ENCODE data around the gene FIZ1.
A peak's percentile ranks its signal among the peaks of the same experiment; 100 is the strongest.

FIZ1 gene

DNA sequence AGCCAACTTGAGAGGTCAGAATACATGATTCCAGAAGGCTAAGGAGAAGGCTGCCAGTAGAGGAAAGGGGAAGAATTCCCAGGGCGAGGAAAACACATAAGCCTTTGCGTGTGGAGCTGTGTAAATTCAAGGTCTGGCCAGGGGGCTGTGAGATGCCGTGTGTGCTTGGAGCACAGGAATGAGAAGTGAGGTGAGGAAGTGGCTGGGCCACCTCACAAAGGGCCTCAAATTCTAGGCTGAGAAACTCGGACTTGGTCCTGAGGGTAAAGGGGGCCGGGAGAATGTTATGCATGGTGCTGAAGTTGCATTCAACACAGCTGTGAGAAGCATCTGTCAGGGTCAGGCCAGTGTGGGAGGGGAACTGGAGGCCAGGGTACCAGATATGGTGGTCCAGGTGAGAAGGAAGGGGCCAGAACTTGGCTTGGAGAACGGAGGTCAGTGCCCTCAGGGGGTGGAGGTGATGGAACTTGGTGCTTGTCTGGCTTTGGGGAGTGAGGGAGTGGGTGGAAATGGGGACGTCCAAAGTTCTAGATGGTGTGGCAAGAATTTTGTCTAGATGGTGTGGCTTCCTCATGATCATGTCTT, 36.6 kb upstream of the FIZ1 start:
- DNase-seq: no peak

GRCh38 chr19:55635334-55635717, 36.0 kb upstream of the FIZ1 start:
- DNase-seq: peak; percentile 36

- DNase-seq: no peak
Observed at GRCh38 chr19:55633861-55634260, 34.5 kb upstream of the FIZ1 start.

GRCh38 chr19:55632463-55632834, 33.1 kb upstream of the FIZ1 start:
- peak; percentile 94 for DNase-seq

GRCh38 chr19:55626350-55626749, 27.0 kb upstream of the FIZ1 start:
- DNase-seq: peak; percentile 86

GRCh38 chr19:55625004-55625326, 25.6 kb upstream of the FIZ1 start:
- no peak for DNase-seq

DNA sequence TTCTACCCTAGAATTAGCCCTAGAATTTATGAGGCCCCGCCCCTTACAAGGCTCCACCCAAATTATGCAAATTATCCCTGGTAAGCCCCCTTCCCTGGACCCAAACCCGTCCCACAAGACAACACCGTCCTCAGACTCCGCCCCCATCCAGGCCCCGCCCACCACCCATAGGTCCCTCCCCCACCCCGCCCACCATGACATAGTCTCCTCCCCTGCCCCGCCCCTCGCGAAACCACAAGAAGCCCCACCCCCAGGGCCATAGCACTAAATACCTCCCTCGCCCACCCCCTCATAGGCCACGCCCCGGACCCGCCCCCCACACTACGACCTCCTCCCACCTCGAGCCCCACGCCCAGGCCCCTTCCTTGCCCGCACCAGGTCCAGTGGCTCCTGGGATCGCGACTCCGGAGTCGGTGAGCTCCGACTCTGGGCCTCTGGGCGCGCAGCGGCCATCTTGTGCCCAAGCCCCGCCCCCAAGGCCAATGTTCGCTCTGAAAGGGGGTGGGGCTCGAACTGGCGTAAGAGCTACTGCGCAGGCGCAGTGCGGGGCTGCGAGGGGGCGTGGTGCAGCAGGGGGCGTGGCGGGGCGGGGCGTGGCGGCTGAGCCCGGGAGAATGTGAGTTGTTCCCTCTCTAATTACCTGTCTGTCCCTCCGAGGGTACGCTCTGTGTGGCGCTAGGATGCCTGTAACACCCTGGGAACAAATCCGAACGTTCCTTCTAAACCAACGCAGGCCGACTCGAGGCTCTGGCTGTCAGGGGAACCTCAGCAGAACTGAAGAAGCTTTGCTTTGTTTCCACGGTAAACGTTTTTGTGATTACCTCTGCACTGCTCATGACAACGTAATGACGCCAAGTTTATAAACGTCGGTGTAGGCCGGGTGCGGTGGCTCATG, 25.0 kb upstream of the FIZ1 start, which contains the start of gene ZNF784:
Gene ZNF784, minus strand, starts transcription at position 458 of the 895 bp plus-strand sequence. Its CDS starts 5 bp downstream, at position 453.
- DNase-seq: peak; percentile 91

DNA sequence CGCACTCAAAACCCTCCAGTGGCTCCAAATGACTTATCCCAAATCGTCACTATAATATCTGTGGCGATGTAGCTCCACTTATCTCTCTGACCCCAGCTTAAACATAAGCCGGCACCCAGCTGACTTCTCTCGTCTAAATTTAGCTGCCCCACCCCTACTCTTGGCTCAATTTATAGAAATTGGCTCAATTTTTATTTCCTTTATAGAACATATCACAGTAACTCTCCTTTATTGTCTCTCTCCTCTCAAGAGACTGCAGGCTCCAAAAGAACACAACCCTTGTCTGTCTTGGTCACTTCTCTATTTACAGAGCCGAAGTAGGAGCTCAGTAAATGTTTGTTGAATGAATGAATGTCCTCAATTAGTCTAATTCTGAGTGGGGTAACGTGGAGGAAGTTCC, 24.2 kb upstream of the FIZ1 start:
- no peak for DNase-seq

DNA sequence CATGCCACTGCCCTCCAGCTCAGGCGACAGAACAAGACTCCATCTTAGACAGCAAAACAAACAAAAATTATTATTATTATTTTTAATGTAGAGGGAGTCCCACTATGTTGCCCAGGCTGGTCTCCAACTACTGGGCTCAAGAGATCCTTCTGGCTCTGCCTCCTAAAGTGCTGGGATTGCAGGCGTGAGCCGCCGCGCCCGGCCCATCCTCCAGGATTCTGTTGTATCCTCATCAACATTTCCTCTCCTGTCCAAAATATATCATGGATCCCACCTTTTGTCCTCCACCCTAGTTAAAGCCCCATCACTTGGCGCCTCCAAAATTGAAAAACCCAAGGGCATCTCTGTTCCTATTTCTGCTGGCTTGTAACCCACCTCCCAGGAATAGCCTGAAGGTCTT, 23.8 kb upstream of the FIZ1 start:
- DNase-seq: no peak

DNA sequence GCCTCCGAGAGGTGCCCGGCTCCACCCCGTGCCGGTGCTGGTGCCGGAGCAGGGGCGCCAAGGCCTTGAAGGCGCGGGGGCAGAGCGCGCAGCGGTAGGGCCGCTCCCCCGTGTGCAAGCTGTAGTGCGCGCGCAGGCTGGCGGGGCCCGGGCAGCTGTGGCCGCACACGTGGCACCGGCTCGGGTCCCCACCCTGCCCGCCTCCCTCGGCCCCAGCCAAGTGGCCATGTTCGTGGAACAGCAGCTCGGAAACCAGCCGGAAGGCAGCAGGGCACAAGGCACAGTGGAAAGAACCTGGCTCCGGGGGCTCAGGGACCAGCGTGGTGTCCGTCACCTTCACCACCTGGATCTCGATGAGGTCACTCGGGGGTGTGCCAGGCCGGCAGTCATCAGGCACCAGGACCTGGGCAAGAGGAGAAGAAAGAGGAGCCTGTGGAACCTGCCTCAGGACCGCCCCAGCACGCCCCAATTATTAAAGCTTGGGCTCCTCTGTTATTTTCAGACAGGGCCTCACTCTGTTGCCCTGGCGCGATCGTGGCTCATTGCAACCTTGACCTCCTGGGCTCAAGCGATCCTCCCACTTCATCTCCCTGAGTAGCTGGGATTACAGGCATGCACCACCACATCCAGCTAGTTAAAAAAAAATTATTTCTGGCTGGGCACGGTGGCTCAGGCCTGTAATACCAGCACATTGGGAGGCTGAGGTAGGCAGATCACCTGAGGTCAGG, 23.1 kb upstream of the FIZ1 start:
- DNase-seq: no peak

DNA sequence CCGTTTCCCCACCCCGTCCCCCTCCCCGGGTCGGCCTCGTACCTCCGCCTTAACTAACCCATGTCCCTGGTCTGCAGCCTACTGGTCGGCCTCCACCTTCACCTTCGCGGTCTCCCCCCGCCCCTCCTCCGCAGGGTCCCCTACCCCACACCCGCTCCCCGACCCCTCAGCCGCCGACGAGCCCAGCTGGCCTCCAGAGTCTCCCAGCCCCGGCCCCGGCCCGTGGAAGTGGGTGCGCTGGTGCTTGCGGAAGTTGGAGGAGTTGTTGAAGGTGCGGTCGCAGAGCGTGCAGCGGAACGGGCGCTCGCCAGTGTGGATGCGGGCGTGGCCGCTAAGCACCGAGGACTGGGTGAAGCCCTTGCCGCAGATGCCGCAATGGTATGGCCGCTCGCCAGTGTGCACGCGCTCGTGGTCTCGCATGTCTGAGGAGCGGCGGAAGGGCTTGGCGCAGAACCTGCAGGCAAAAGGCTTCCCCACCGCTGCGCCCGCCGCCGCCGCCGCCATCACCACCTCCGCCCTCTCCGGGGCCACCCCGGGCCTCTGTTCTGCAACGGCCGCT, 22.4 kb upstream of the FIZ1 start:
- DNase-seq: no peak

DNA sequence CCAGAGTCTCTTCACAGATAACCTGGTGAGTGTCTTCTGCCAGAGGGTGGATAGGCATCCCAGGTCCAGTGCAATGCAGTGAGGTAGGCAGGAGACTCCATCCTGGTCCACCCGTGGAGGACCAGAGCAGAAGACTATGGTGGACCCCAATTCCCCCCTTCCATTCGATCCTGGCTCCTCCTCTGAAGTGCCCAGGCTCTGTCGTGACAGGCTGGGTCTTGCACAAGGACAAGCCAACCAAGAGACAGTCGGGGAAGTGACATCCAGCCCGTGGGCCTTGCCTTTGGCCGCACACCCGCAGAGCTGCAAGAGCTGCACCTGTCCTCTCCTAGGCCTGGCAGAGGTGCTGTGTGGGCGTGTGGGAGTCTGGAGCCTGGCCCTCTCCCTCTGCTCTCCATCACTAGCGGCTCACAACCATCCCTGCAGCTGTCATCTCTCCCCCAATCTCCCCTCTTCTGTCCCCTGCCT, 21.9 kb upstream of the FIZ1 start:
- DNase-seq: no peak

DNA sequence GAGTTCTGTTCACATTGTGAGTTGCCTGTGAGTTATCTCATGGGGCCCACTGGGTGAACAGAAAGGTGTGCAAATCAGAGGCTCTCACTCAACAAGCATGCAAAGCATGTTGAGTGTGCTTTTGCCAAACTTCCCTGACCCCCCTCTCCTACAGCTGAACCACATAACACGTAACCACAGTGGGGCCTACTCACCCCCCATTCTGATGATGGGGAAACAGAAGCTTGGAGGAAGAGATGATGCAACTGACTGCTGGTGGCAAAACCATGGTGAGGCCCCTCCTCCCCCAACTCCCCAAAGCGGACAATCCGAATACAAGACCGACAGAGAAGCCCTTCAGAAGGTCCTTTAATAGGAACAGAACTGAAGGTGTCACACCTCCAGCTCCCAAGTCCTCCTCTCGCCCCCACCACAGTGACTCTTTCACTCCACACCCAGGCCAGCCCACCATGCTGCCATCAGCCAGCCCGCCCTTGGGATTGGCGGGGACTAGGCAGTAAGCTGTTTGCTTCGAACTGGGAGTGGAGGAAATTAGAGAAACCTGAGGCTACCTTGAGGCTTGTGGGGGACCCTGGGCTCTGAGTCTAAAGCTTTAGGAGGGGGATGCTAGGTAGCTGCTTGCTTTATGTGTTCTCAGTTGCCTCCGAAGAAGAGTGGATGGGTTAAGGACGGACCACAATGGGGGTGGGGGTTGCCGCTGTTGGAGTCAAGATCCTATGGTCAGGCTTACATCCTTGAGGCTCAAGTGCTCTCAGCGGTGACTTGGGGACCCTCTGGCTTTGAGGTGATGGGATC, 21.3 kb upstream of the FIZ1 start:
- peak; percentile 44 for DNase-seq

GRCh38 chr19:55619286-55619685, 20.0 kb upstream of the FIZ1 start:
- no peak for DNase-seq

DNA sequence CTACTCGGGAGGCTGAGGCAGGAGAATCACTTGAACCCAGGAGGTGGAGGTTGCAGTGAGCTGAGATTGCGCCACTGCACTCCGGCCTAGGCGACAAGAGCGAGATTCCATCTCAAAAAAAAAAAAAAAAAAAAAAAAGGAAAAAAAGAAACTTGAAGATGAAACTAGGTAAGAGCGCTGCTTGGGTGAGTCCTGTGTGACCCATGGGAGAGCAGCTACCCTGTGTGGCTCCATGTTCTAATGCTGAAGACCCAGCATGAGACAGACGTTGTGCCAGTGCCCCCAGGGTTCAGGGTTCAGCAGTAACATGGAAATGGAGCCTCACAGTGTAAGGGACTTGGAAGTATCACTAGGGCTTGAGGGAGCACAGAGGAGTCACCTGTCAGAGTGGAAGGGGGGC, 19.1 kb upstream of the FIZ1 start:
- no peak for DNase-seq

DNA sequence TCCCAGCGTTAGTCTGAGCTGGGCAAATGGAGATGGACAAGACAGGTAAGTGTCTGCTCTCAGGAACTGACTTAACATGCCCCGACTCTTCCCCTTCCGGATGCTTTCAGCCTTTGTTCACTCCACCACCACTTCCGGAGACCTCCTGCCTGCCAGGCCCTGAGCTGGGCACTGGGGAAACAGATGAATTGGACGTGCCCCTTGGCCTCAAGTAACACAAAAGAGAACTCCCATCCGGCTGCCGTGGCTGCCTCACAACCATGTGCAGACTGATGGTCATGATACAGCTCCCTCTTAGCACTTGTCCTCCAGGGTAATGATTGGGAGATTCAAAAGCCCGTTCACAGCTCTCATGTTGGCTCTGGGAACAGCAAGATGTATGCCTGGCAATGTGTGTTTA, 18.1 kb upstream of the FIZ1 start:
- no peak for DNase-seq

DNA sequence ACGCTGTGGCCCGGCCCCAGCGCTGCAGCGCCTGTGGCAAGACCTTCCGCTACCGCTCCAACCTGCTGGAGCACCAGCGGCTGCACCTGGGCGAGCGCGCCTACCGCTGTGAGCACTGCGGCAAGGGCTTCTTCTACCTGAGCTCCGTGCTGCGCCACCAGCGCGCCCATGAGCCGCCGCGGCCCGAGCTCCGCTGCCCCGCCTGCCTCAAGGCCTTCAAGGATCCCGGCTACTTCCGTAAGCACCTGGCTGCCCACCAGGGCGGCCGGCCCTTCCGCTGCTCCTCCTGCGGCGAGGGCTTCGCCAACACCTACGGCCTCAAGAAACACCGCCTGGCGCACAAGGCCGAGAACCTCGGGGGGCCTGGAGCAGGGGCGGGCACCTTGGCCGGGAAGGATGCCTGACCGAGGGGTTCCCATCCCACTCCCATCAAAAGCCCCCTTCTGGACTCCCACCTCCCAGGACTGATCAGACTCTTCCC, 17.1 kb upstream of the FIZ1 start:
- DNase-seq: no peak

DNA sequence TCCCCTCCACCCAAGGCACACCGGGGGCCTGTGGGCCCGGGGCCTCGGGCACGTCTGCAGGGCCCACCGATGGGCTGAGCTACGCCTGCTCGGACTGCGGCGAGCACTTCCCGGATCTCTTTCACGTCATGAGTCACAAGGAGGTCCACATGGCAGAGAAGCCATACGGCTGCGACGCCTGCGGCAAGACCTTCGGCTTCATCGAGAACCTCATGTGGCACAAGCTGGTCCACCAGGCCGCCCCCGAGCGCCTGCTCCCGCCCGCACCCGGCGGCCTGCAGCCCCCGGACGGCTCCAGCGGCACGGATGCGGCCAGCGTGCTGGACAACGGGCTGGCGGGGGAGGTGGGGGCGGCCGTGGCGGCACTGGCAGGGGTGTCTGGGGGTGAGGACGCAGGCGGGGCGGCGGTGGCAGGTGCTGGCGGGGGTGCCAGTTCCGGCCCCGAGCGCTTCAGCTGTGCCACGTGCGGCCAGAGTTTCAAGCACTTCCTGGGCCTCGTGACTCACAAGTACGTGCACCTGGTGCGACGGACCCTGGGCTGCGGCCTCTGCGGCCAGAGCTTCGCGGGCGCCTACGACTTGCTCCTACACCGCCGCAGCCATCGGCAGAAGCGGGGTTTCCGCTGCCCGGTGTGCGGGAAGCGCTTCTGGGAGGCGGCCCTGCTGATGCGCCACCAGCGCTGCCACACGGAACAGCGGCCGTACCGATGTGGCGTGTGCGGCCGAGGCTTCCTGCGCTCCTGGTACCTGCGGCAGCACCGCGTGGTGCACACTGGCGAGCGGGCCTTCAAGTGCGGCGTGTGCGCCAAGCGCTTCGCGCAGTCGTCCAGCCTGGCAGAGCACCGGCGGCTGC, 16.5 kb upstream of the FIZ1 start:
- DNase-seq: no peak

DNA sequence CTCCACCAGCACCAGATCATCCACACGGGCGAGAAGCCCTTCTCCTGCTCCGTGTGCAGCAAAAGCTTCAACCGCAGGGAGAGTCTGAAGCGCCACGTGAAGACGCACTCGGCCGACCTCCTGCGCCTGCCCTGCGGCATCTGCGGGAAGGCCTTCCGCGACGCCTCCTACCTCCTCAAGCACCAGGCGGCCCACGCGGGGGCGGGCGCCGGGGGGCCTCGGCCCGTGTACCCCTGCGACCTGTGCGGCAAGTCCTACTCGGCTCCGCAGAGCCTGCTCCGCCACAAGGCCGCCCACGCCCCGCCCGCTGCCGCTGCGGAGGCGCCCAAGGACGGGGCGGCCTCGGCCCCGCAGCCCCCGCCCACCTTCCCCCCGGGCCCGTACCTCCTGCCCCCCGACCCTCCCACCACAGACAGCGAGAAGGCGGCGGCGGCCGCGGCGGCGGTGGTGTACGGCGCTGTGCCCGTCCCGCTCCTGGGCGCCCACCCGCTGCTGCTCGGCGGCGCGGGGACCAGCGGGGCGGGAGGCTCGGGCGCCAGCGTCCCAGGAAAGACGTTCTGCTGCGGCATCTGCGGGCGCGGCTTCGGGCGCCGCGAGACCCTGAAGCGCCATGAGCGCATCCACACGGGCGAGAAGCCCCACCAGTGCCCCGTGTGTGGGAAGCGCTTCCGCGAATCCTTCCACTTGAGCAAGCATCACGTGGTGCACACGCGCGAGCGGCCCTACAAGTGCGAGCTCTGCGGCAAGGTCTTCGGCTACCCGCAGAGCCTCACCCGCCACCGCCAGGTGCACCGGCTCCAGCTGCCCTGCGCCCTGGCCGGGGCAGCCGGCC, 15.6 kb upstream of the FIZ1 start:
- DNase-seq: no peak

GRCh38 chr19:55613930-55614710, 14.8 kb upstream of the FIZ1 start:
- DNase-seq: no peak

Measured in CD4-positive, alpha-beta T cell treated with Interleukin-17A for 1 hour (primary cell).